Epithelial cell of prostate (primary cell): Measurements from ENCODE around the gene MPPE1.
"Not testable (repeated sequence)": the region's sequence is repeated elsewhere in the genome, so short reads cannot be mapped to it uniquely, and the experiment has no call there.

Experiments
- DNase-seq: peaks from one replicate; pipeline ENCODE4 v3.0.0-alpha.2; 2011; ENCODE audit warnings: low read depth, low spot score
- H3K27ac ChIP-seq: fragments of 450-650 bp; 2 replicates; pipeline ENCODE4 v1.5.1; 2017; ENCODE audit warnings: mild to moderate bottlenecking

The MPPE1 gene, protein sequence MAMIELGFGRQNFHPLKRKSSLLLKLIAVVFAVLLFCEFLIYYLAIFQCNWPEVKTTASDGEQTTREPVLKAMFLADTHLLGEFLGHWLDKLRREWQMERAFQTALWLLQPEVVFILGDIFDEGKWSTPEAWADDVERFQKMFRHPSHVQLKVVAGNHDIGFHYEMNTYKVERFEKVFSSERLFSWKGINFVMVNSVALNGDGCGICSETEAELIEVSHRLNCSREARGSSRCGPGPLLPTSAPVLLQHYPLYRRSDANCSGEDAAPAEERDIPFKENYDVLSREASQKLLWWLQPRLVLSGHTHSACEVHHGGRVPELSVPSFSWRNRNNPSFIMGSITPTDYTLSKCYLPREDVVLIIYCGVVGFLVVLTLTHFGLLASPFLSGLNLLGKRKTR

DNA sequence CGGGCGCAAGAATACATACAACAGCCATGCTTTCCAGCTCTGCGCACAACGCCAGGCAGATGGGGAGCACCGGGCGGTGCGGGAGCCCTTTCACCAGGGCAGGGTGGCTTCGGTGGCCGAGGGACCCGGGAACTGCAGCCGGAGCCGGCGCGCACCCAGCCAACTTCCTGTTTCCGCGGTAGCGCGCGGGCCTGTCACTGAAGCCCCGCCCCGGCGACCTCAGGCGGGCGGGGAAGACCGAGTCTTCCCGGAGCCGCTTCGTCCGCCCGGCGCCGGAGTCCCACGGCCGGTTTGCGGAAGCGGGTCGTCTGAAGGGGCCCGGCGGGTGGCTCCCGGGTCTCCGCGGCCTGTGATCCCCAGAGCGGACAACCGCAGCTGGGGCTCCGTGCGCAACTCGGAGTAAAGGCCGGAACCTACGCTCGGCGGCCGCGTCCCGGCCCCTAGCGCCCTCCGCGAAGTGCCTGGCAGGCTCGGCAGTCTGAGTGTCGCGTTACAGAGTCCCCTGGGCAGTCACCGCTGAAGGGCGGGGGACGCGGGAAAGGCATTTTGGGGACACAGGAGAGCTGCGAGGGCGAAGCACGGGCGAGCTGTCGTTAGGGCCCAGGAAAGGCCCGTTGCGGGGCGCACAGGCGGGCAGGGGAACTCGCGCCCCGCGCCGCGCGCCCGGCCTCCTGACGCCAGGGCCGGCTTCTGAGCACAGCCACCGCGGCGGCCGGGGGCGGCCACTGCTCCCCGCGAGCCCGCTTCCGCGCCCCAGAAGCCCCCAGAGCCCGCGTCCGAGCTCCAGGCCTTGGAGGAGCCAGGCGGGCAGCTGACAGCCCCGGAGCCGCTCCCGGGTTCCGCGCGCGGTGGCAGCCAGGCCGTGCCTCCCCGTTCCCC is at the start of gene MPPE1:
Gene MPPE1, minus strand, starts transcription at position 136 of the 879 bp plus-strand sequence. CDS start 11,053 bp downstream, outside the sequence.
- peak; percentile 43 for DNase-seq
- peak within 1 kb of the TSS; percentile 90 for H3K27ac ChIP-seq

DNA sequence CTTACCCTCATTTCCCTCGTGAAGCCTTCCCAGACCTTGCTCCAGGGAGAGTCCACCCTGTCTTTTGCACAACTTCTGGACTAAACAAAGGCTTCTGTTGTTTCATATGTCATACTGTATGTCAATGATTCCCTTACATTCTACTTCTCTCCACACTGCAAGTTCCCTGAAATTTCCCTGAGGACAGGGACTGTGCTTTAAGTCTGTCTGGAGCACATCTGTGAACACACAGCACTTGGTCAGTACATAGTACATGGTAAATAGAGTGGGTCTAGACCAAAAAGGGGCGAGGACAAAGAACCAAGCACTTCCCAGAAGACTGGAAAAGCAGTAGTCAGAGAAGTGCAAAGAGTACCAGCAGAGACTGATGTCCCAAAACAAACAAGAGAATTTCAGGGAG is 49.5 kb upstream of the MPPE1 start:
- DNase-seq: no peak
- no peak overlapping the region for H3K27ac ChIP-seq

DNA sequence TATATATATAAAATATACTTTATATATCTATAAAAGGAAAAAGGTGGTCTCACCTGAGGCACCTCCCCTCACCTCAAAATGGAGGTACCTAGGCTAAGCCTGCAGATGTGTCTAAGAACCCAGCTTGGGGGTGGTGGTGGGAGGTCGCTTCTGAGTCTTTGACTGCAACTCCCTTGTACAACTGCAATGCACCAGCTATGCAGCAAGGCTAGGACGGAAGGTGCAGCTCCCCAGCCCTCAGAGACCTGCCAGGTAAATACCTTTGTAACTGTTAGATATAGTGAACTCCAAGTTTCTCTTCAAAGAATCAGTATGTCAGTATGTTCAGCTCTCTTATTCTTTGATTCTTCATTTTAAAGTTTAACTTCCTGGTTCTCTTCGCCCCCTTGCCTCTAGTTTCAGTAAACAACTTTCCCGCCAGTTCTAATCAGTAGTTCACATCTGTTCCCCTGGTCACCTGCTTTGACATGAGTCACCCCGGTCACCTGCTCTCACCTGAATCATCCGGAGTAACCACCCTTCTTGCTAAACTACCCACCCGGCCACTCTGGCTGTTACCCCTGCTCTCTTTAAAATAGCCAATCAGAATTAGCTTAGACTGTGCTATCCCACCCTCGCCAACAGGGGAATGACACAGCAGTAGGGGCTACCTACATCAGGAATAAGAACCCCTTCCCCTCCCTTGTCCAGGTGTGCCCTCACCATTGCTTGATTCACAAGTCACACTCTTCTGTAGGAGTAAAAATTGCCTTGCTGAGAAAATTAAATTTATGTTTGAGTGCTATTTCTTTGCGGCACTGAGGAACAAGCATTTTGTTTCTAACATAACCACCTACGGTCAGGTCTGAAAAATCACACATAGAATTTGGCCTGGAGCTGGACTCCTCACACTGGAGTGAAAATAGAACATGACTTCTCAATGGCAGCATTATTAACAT is 48.5 kb upstream of the MPPE1 start:
- no peak for DNase-seq
- H3K27ac ChIP-seq: no peak overlapping the region

DNA sequence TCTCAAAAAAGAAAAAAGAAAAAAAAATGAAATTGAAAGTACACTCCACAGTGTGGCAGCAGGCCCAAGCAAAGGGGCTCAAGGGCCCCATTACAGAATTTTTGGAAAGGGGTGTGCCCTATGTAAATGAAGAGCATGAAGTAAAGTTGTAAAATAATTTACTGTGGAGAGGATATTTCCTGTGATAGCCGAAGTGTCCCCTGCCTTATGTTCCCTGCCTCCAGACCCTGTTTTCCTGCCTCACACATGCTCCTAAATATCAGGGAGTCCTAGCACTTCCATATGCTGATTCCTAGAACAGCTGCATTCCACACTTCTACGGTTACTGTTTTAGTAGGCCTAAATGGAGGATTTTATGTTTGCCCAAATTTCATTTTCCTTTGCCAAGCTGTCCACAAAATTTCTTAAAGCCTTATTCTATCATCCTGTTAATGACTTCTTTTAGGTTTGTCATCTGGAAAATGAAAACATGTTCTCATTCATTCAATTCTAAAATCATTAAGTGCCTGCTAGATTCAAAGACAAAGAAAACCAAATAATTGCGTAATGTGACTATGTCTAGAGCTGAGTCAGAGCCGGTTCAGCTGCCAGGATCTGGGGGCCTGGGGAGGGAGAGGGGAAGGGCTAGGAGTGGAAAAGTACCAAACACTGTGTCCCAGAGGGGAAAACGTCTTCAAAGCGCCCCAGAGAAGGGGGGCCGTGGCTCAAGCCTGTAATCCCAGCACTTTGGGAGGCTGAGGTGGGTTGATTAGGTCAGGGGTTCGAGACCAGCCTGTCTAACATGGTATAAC is 47.3 kb upstream of the MPPE1 start:
- DNase-seq: peak; percentile 20
- peak overlapping the region; percentile 97 for H3K27ac ChIP-seq

DNA sequence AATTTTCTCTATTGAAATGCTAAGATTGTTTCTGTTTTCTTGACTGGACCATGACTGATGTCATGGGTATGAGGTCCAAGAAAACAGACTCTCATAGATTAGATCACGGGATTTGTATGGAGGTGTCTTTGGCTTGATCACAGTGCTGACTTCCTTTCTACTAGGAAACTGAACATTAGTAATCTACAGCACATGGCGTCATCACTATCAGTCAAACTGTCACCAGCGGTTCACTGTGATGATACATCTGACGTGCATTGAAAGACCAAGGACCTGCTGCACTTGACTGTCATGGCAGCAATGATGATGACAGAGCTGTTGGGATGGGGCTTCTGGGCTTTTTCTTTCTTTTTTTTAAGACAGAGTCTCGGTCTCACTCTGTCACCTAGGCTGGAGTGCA is 45.0 kb upstream of the MPPE1 start:
- peak overlapping the region; percentile 97 for H3K27ac ChIP-seq
- DNase-seq: no peak

DNA sequence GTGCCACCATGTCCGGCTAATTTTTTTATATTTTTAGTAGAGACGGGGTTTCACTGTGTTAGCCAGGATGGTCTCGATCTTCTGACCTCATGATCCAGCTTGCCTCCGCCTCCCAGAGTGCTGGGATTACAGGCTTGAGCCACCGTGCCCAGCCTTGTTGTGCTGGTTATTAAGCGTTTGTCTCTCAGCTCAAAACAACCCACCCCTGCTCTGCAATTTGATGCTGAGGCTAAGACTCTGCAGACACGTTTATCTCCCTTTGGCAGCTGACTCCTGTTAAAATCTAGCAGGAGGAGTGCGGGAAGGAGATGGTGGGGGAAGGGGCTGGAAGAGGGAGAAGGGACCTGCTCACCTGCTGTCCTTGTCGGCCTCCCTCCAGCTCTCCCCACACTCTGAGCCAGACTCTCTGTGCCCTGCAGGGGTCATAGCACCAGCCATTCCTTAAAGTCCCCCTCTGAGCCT is 43.3 kb upstream of the MPPE1 start:
- H3K27ac ChIP-seq: no peak overlapping the region
- no peak for DNase-seq

DNA sequence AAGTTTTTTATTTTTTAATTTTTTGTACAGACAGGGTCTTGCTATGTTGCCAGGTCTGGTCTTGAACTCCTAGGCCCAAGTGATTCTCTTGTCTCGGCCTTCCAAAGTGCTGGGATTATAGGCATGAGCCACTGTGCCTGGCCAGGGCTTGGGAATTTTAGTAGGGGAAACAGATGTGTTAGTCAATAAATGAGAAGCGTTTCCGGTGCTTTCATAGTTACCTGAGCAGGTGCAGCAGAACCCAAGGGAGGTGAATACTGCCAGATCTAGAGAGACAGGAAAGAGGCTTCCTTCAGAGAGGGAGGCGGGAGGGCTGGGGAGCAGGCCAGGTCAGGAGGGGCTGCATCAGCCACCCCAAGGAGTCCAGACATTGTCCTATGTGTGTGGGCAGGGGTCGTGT is 42.7 kb upstream of the MPPE1 start:
- DNase-seq: no peak
- H3K27ac ChIP-seq: no peak overlapping the region

DNA sequence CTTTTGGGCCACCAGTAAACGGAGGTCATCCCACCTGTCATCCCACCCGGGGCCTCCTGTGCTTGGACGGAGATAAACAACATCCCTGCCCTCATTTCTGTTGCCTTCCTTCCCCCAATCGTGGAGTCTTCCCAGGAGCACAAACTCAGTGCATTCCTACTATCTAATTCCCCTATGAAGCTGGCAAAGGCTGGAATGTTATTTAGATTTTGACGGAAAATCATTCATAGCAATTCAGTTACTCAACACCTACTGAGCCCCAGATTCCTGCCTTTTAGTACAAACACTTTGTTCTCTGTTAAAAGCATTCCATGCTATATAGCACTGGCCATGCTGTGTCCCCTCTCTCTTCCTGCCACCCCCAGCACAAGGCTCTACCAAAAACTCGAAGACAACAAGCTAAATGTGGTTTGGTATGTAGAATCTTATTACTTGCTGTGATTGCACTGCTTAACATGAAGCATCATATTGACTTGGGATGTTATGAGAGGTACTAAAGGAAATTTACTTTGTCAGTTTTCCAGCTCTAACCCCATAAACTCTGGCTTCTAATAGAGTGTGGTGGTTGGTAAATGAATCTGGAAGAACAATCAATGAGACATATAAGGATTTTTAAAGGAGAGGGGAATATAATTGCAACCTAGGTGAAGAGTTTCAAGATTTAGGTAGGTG is 40.9 kb upstream of the MPPE1 start:
- DNase-seq: no peak
- H3K27ac ChIP-seq: no peak overlapping the region

DNA sequence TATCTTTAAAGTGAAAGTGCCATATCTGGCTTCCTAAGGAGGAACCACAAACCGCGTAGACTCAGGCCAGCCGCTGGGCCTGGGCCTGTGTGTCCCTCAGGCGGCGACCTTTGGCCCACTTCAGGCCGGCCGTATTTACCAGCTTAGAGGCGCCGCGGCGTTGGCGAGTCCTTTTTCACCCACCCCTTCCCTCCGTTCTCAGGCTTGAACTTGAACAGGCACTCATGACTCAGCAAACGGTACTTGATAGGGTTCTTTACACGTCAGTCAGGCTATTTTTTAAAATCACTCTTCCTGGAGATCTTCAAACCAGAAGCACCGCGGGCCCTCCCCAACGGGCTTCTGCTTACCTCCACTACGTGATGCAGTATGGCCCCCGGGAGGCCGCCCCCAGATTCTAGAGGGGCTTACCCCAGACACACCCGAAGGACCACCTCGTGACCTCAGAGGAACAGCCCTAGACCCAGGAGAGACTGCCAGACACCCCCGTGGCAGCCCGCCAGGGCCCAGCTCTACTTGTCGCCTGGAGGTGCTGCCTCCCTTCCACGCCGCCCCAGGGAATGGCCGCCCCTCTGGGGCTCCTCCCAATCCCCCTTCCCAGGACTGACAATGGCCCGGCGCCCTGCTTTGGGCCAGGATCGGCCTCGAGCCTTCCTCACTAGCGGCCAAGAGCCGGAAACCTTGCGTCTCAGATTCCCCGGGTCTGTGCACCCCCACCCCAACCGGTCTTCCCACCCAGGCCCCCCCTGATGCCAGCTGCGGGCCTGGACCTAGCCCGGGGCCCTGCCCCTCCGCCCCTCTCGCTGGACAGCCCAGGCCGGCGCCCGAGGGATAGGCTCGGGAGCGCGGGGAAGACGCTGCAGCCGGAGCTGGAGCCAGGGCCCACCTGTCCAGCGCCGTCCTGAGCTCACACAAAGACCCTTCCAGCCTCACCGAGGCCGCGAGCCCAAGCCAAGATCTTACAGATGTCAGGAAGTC is 39.4 kb upstream of the MPPE1 start:
- peak; percentile 94 for DNase-seq
- peak overlapping the region; percentile 71 for H3K27ac ChIP-seq

DNA sequence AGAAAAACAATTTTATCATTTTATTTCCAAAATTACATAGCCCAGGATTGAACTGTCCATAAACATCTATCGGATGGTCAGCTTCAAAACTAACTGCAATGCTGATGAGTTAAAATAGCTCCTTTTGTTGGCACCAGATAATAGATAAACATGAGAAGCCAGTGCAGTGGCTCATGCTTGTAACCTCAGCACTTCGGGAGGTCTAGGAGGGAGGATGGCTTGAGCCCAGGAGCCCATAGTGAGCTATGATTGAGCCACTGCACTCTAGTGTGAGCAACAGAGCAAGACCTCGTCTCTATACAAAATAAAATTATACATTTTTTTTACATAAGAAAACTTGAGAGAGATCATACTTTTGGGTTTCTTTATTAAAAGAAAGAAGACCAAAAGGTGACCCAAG is 38.6 kb upstream of the MPPE1 start:
- DNase-seq: no peak
- H3K27ac ChIP-seq: peak overlapping the region; percentile 71

DNA sequence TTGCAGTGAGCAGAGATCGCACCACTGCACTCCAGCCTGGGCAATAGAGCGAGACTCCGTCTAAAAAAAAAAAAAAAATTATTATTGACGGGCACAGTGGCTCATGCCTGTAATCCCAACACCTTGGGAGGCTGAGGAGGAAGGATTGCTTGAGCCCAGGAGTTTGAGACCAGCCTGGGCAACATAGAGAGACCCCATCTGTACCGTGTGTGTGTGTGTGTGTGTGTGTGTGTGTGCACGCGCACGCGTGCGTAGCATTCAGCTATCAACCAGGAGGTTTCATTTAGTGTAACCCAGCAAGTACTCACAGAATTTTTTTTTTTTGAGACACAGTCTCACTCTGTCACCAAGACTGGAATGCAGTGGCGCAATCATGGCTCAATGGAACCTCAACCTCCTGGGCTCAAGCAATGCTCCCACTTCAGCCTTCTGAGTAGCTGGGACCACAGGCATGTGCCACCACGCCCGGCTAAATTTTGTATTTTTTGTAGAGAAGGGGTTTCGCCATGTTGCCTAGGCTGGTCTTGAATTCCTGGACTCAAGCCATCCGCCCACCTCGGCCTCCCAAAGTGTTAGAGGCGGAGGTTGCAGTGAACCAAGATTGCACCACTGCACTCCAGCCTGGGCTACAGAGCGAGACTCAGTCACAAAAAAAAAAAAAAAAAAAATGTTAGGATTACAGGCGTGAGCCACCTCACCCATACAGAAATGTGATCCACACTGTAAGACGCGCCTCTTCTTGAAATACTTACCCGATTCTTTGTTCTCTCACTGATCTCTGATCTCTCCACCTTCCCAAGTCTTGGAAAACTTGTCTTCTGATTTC is 37.9 kb upstream of the MPPE1 start:
- H3K27ac ChIP-seq: peak overlapping the region; percentile 71
- not testable (repeated sequence) for DNase-seq

DNA sequence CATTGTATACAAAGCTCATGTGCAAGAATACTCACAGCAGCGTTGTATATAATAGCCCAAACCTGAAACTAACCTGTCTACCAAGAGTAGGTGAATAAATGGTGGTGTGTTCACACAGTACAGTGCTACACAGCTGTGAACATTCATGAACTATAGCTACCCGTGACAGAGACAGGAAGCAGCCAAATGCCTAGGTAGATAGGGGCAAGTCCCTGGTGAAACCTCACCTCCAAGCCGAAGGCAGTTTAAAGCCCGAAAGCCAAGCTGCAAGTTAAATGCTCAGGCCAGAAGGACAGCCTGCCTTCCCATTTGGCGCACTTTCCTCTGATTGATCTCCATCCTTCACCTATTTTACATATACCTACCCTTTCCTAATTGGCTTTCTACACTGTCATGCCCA is 36.7 kb upstream of the MPPE1 start:
- no peak for DNase-seq
- H3K27ac ChIP-seq: no peak overlapping the region

DNA sequence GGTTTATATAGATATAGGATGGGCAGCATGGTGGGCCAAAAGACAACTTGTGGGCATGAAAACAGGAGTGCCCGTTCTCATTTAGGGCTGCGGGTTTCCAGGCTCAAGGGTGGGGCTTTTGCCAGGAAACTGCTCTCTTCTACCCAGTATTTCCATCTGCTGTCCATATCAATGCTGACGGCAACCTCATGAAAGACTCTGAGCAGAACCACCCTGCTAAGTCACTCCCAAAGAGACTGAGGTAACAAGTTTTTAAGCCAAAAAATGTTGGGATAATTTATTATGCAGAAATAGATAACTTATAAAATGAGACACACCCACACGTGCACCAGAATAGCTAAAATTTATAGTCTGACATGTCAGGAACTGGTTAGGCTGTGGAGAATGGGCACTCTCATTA is 36.1 kb upstream of the MPPE1 start:
- no peak for DNase-seq
- no peak overlapping the region for H3K27ac ChIP-seq

DNA sequence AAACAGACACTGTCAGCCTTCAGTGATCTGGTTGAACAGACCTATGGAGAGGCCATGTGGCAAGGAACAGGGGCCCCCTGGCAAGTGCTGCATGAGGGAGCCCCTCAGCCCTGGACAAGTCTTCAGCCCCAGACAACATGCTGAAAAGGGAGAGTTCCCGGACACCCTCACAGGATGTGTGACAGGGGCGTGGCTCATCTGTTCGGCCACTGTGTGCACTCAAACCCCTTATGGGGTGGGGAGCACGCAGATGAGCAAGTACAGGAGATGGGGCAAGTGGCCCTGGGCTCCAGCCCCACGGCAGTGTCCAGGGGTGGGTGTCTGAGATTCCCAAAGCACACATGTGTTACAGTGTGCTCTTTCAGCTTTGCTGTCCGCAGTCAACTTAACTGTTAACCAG is 35.4 kb upstream of the MPPE1 start:
- DNase-seq: no peak
- H3K27ac ChIP-seq: no peak overlapping the region

DNA sequence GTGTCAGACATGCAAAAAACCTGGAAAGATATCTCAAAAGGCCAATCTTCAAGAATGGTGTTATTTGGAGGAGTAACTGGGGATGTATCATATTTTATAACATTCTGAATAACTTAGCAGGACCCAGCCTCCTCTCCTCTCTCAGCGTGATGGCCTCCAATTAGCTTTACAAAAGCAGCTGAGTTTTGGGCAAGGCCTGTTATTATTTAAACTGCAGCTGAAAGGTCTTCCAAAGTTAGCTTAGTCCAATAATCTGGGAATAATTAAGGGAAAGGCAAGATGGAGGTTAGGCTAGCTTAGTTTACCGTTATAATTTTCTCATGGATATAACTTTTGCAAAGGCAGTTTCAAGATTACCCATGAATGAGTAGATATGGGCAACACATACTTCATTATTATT is 32.8 kb upstream of the MPPE1 start:
- DNase-seq: no peak
- no peak overlapping the region for H3K27ac ChIP-seq

DNA sequence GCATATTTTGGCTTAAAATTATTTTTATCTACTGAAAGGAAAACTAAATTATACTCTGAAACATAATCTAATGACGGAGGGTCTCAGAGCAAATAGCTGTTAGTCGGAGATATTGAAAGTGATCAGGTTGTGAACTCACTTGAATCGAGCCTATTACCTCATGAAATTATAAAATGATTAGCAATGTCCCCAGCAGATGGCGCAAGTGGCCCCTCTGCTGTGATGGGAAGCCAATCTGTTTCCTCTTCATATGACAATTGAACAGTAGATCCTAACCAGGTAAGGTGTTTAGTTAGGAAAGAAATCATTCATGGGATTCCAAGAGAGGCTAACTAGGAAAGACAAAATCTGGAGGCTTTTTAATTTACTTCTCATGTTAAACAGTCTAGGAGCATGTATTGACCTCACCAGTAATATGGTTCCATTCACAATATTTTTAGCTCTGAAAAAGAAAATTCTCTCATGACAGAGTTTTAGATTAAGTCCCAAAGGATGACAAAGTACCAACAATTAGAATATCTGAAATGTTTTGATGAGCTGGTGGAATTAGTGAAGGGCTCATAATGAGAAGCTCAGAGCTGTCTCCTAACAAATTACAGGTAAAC is 29.9 kb upstream of the MPPE1 start:
- H3K27ac ChIP-seq: no peak overlapping the region

More for the DNA sequence above, 29.9 kb upstream of the MPPE1 start:
- no peak for DNase-seq
